K562 (cell line): ENCODE results near the gene HOXC5. TPM values are rescaled to one million over a fixed set of nuclear protein-coding genes. Genes with fewer than 3 reads are reported as not detected.
A peak's percentile ranks its signal among the peaks of the same experiment; 100 is the strongest.

Experiments used
- ATAC-seq: fragments of 200-7000 bp; cut with Tn5 transposase; 3 replicates; pipeline ENCODE4 v1.9.1; 2020; ENCODE audit warnings: moderate library complexity
- BruUV-seq: library from RNA; stranded (reverse); fragments of 400-500 nt; replicated peaks from 2 replicates; lab custom pipeline; 2021; lab: Mats Ljungman, UMichigan
- CTCF ChIA-PET: fragments of 300-600 bp; formaldehyde crosslinking; extraction: SDS; loops from one replicate; lab custom pipeline; 2021; ENCODE audit warnings: low intra/inter-chr PET ratio; lab: Yijun Ruan, JAX
- POLR2A ChIA-PET: fragments of 300-600, 350-650 bp; sonication (Branson Sonifier 250); formaldehyde crosslinking; extraction: SDS; loops from one replicate; lab custom pipeline; 2021; ENCODE audit warnings: antibody characterized with exemption, inconsistent platforms; lab: Yijun Ruan, JAX
- DNase-seq, 4 experiments: peaks; one replicate each; pipeline versions ENCODE4 v3.0.0 to v3.0.0-alpha.2; 2011 to 2018; ENCODE audit warnings: low spot score in 3 of 4, mixed read lengths in 3 of 4; ENCODE audit errors: extremely low read depth in 1 of 4
- FAIRE-seq: peaks from 2 replicates; lab custom pipeline; 2011; peaks lifted over from hg19 to GRCh38; lab: Jason Lieb, UNC
- H2AFZ ChIP-seq: 2 replicates; pipeline ENCODE4 v1.6.0; 2011; ENCODE audit warnings: low read depth, low read length, control low read depth, inconsistent platforms
- H3K27ac ChIP-seq: fragments of 200-600 bp; 3 replicates; pipeline ENCODE4 v1.8.0; 2011; ENCODE audit warnings: low read depth, mild to moderate bottlenecking, control low read depth, inconsistent platforms, low read length, moderate library complexity, mixed read lengths; ENCODE audit errors: extremely low read depth
- H3K27me3 ChIP-seq, 2 experiments: fragments of 300-600 bp in 1 of 2; 2 replicates in 1 of 2; 3 replicates in 1 of 2; pipeline versions ENCODE4 v1.6.0 to v1.8.0; 2011; ENCODE audit warnings: inconsistent platforms in 2 of 2, low read length in 2 of 2, mild to moderate bottlenecking in 1 of 2, mixed read lengths in 1 of 2, moderate library complexity in 1 of 2; ENCODE audit not compliant: control insufficient read depth in 2 of 2, insufficient read depth in 2 of 2
- H3K36me3 ChIP-seq: fragments of 300-600 bp; 3 replicates; pipeline ENCODE4 v1.8.0; 2011; ENCODE audit warnings: mild to moderate bottlenecking, low read length, inconsistent platforms; ENCODE audit not compliant: control insufficient read depth, insufficient read depth
- H3K4me1 ChIP-seq, 2 experiments: fragments of 200-600 bp in 1 of 2; replicated peaks in 1 of 2; 2 replicates in 1 of 2; 3 replicates in 1 of 2; pipeline versions ENCODE4 v1.5.1 to v1.8.0; 2011; ENCODE audit warnings: inconsistent platforms in 2 of 2, low read length in 2 of 2, mild to moderate bottlenecking in 1 of 2, mixed read lengths in 1 of 2, moderate library complexity in 1 of 2; ENCODE audit not compliant: control insufficient read depth in 2 of 2, insufficient read depth in 2 of 2
- H3K4me2 ChIP-seq: 2 replicates; pipeline ENCODE4 v1.6.1; 2011; ENCODE audit warnings: low read length, control low read depth, inconsistent platforms, mixed read lengths; ENCODE audit not compliant: insufficient read depth
- H3K4me3 ChIP-seq: fragments of 200-600 bp; sonication (generic), shearing (Covaris generic); 2 replicates; pipeline ENCODE4 v1.5.1; 2016; ENCODE audit warnings: control low read depth, inconsistent platforms
- H3K79me2 ChIP-seq: fragments of 200-600 bp; 3 replicates; pipeline ENCODE4 v1.8.0; 2011; ENCODE audit warnings: low read length, inconsistent platforms; ENCODE audit not compliant: control insufficient read depth, insufficient read depth
- H3K9ac ChIP-seq, 2 experiments: 2 replicates each; pipeline versions ENCODE4 v1.6.0 to v1.6.1; 2011; ENCODE audit warnings: low read depth in 2 of 2, low read length in 2 of 2, control low read depth in 1 of 2, inconsistent platforms in 1 of 2, mild to moderate bottlenecking in 1 of 2, mixed read lengths in 1 of 2; ENCODE audit not compliant: insufficient read depth in 1 of 2
- H3K9me1 ChIP-seq: one replicate; pipeline ENCODE4 v1.6.0; 2011; ENCODE audit warnings: inconsistent platforms, mild to moderate bottlenecking, low read length, moderate library complexity; ENCODE audit not compliant: control insufficient read depth, insufficient read depth
- H3K9me3 ChIP-seq: replicated peaks from 2 replicates; pipeline ENCODE4 v1.5.1; 2011; ENCODE audit warnings: low read depth, low read length, inconsistent platforms; ENCODE audit not compliant: control insufficient read depth, insufficient read depth
- H4K20me1 ChIP-seq: replicated peaks from 2 replicates; pipeline ENCODE4 v1.6.1; 2011; ENCODE audit warnings: low read length, inconsistent platforms, mixed read lengths; ENCODE audit not compliant: control insufficient read depth, insufficient read depth
- CEBPZ ChIP-seq: fragments of 150-350 bp; IDR thresholded peaks from 2 replicates; pipeline ENCODE4 v1.6.1; 2014; ENCODE audit warnings: low read depth, mild to moderate bottlenecking, low read length, borderline replicate concordance
- CTCF ChIP-seq, 3 experiments: IDR thresholded peaks in 2 of 3; conservative IDR thresholded peaks in 1 of 3; 2 replicates each; pipeline ENCODE4 v1.5.1; 2011 to 2012; ENCODE audit warnings: low read length in 3 of 3, mild to moderate bottlenecking in 3 of 3, control low read depth in 2 of 3, improper control_type of control experiment in 1 of 3, inconsistent platforms in 1 of 3, low read depth in 1 of 3, mixed read lengths in 1 of 3, moderate library complexity in 1 of 3; ENCODE audit not compliant: insufficient read depth in 2 of 3
- IRF2 ChIP-seq: sonication (generic); formaldehyde crosslinking; IDR thresholded peaks from 2 replicates; pipeline ENCODE4 v1.8.1; 2022; ENCODE audit warnings: mild to moderate bottlenecking, missing genetic modification reagents
- SMAD4 ChIP-seq: fragments of 250-450 bp; sonication (Bioruptor Pico); conservative IDR thresholded peaks from 2 replicates; pipeline ENCODE4 v1.8.0; 2021; ENCODE audit warnings: inconsistent platforms, mild to moderate bottlenecking, moderate library complexity
- THAP12 ChIP-seq: fragments of 250-450 bp; sonication (Bioruptor Pico); IDR thresholded peaks from 2 replicates; pipeline ENCODE4 v1.9.0; 2021; ENCODE audit warnings: mild to moderate bottlenecking, inconsistent platforms
- ZNF143 ChIP-seq: sonication (generic); formaldehyde crosslinking; IDR thresholded peaks from 2 replicates; pipeline ENCODE4 v1.9.0; 2022; ENCODE audit warnings: mild to moderate bottlenecking, missing genetic modification reagents
- WGBS: fragments of 100-300 bp; shearing (Covaris generic); methylation state at CpG from one replicate; pipeline ENCODE4 v1.1.6; 2016; ENCODE audit warnings: low coverage, mixed read lengths; ENCODE audit not compliant: insufficient coverage; ENCODE audit errors: missing lambda C conversion rate; 5-methylcytosine and 5-hydroxymethylcytosine counted together
- in situ Hi-C: fragments of 300-500 bp; cut with MboI; formaldehyde crosslinking; loops from 4 replicates; pipeline ENCODE4 v1.15.0; 2018; ENCODE audit warnings: inconsistent platforms, mixed read lengths
- intact Hi-C: fragments of 100-400 bp; cut with micrococcal nuclease; formaldehyde crosslinking; loops from 2 replicates; pipeline ENCODE4 v1.14.2; 2022
- polyA plus RNA-seq, 8 experiments: library from polyadenylated mRNA; depleted of rRNA in 4 of 8; stranded (reverse) in 5 of 8; unstranded in 3 of 8; fragments of >200 nt; fragmentation: Nextera tagmentation in 2 of 8; fragmentation: Illumina TruSeq in 1 of 8; extraction: Ambion mirVana in 2 of 8; extraction: Trizol in 1 of 8; gene quantifications; 2 replicates each; pipeline versions ENCODE4 v1.2.1 to v1.2.3, GENCODE V29; 2011 to 2014; ENCODE audit warnings: inconsistent platforms in 1 of 8, missing spikeins in 1 of 8
- total RNA-seq, 7 experiments: library from RNA; depleted of rRNA in 6 of 7; stranded (reverse); fragments of >200 nt in 6 of 7; fragmentation: Illumina TruSeq in 2 of 7; extraction: Trizol in 2 of 7; gene quantifications; 2 replicates each; pipeline versions ENCODE4 v1.2.1 to v1.2.3, GENCODE V29; 2011 to 2021; ENCODE audit warnings: low replicate concordance in 1 of 7

Gene HOXC5
- total and polyA plus RNA-seq, 9 of the 15 experiments (the other 6 are each of a cell fraction or from before 2014, with no cell fraction given), result 0.10 to 0.44 (median 0.18) TPM; not detected in 4

- no peak for TF ChIP-seq THAP12 (CRISPR knock-in tag)
- TF ChIP-seq ZNF143 (CRISPR knock-in tag), result no peak
Observed at GRCh38 chr12:54020591-54021405, 12.1 kb upstream of the HOXC5 start (continued).

- POLR2A ChIA-PET, result interaction anchor here (0.6 kb wide), 1 partner anchor 31 kb away, joined by 3 read pairs; no protein-coding TSS in a partner anchor
- Histone ChIP-seq H3K27me3 (no peaks in the 10 kb centered on the region), H3K4me3 (no peak overlapping the region)
Observed at GRCh38 chr12:54021432-54022013, 11.3 kb upstream of the HOXC5 start.

More at GRCh38 chr12:54021432-54022013, 11.3 kb upstream of the HOXC5 start:
- in situ Hi-C loops, result loop anchor here (10.0 kb wide), 1 partner anchor 173 kb away; no protein-coding TSS in a partner anchor
- intact Hi-C loops, result no loop called here
- no peak for FAIRE-seq
- TF ChIP-seq CTCF (IDR thresholded peaks at IDR 0.05 in 2 of 3, conservative IDR thresholded peaks at IDR 0.05 in 1 of 3; ENCODE audit: insufficient read depth in 2 of 3, low read depth in 1 of 3, low read length in 3 of 3) (peak in 1 of 3 experiments; percentile 24; a peak in 1 of 6 replicates), SMAD4 (CRISPR knock-in tag) (peak; percentile 49; the same call in 1 of the 2 replicates), IRF2 (CRISPR knock-in tag) (no peak), CEBPZ (no peak)
- Histone ChIP-seq H3K9me1 (no peaks in the 10 kb centered on the region), H3K9me3 (no peaks in the 10 kb centered on the region), H2AFZ (no peak overlapping the region), H3K79me2 (peaks cover 3% of the 10 kb centered on the region; the same call in 2 of the 3 replicates), H4K20me1 (no peaks in the 10 kb centered on the region), H3K36me3 (no peaks in the 10 kb centered on the region), H3K4me1 (peaks cover 13 to 49% of the 10 kb centered on the region in 2 experiments), H3K27ac (no peak overlapping the region), H3K9ac (peak overlapping the region in 1 of 2 experiments; percentile 73; a peak in 2 of 4 replicates), H3K4me2 (no peak overlapping the region)
- ATAC-seq, result no peak
- DNase-seq, result peak in 1 of 4 experiments; percentile 28
- 65% methylated on average over 8 of the region's 16 CpGs for WGBS
- CTCF ChIA-PET, result no interaction called here
- no TSS peak for BruUV-seq
